Embryonic facial prominence (tissue), 1 donor: Measurements from ENCODE around the gene CCDC85A.

Experiments
- DNase-seq: peaks from one replicate; pipeline ENCODE4 v3.0.0-alpha.2; 2016; ENCODE audit errors: extremely low spot score

The CCDC85A gene

GRCh38 chr2:56195563-56195962, 11.8 kb downstream of the CCDC85A start:
- no peak for DNase-seq

GRCh38 chr2:56197816-56198215, 14.0 kb downstream of the CCDC85A start:
- no peak for DNase-seq

- no peak for DNase-seq
Measured at GRCh38 chr2:56198936-56199335, 15.1 kb downstream of the CCDC85A start.

- no peak for DNase-seq
Measured at GRCh38 chr2:56199492-56199891, 15.7 kb downstream of the CCDC85A start.

- DNase-seq = no peak
Measured at GRCh38 chr2:56202381-56203121, 18.8 kb downstream of the CCDC85A start.

GRCh38 chr2:56204556-56204955, 20.8 kb downstream of the CCDC85A start:
- no peak for DNase-seq

GRCh38 chr2:56206250-56206649, 22.5 kb downstream of the CCDC85A start:
- no peak for DNase-seq

- DNase-seq = no peak
Measured at GRCh38 chr2:56207760-56208159, 24.0 kb downstream of the CCDC85A start.

- no peak for DNase-seq
Measured at GRCh38 chr2:56208380-56208779, 24.6 kb downstream of the CCDC85A start.

- DNase-seq = no peak
Measured at GRCh38 chr2:56209701-56210100, 25.9 kb downstream of the CCDC85A start.

- no peak for DNase-seq
Measured at GRCh38 chr2:56210291-56210690, 26.5 kb downstream of the CCDC85A start.

- DNase-seq = no peak
Measured at GRCh38 chr2:56211048-56211447, 27.3 kb downstream of the CCDC85A start.

GRCh38 chr2:56215911-56216310, 32.1 kb downstream of the CCDC85A start:
- no peak for DNase-seq

GRCh38 chr2:56217106-56217505, 33.3 kb downstream of the CCDC85A start:
- DNase-seq = no peak

GRCh38 chr2:56222481-56222880, 38.7 kb downstream of the CCDC85A start:
- no peak for DNase-seq

- DNase-seq = no peak
Measured at GRCh38 chr2:56224316-56224715, 40.5 kb downstream of the CCDC85A start.

GRCh38 chr2:56227811-56228210, 44.0 kb downstream of the CCDC85A start:
- no peak for DNase-seq

GRCh38 chr2:56229397-56230060, 45.7 kb downstream of the CCDC85A start:
- DNase-seq = no peak

GRCh38 chr2:56230156-56230555, 46.4 kb downstream of the CCDC85A start:
- DNase-seq = no peak

- DNase-seq = no peak
Measured at GRCh38 chr2:56231361-56231760, 47.6 kb downstream of the CCDC85A start.

- no peak for DNase-seq
Measured at GRCh38 chr2:56232912-56233311, 49.1 kb downstream of the CCDC85A start.

GRCh38 chr2:56234241-56234640, 50.5 kb downstream of the CCDC85A start:
- DNase-seq = no peak

- no peak for DNase-seq
Measured at GRCh38 chr2:56239030-56239429, 55.2 kb downstream of the CCDC85A start.
